ENCODE data around the gene DHX38. TPM values are rescaled to one million over a fixed set of nuclear protein-coding genes. Genes with fewer than 3 reads are reported as not detected.

Gene DHX38
- total RNA-seq, 1 donor from 2014 or later, result 38.1 TPM

DNA sequence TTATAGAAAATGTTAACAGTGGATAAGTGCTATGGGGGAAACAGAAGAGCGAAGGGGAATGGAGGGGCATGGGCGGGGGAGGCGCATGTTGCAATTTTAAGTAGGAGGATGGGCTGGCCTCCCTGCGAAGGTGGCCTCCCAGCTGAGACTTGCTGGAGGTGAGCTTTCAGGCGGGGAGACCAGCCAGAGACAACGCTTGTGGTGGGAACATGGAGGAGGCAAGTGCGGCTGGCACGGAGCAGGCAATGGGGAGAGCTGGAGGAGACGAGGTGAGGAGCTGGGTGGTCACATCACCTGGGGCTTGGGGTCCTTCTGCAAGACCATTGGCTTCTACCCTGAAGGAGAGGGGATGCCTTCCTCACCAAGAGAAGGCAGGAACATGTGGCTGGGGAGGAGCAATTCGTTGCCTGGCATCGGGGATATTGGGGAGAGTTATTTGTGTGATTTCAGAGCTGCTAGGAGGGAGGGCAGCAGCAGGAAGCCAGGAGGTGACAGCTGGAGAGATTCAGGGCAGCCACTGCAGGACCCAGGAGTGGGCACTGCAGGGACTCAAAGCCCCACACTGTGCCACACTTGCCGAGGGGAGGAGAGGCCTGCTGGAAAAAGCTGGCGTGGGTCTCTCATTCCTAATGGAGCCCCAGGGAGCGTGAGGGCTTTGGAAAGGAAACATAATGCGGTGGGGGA, 43.9 kb downstream of the DHX38 start:
- no peak for ATAC-seq (ENCODE audit: poor library complexity)
- DNase-seq, result no peak
- intact Hi-C loops (cut with DNase I), result no loop called here

DNA sequence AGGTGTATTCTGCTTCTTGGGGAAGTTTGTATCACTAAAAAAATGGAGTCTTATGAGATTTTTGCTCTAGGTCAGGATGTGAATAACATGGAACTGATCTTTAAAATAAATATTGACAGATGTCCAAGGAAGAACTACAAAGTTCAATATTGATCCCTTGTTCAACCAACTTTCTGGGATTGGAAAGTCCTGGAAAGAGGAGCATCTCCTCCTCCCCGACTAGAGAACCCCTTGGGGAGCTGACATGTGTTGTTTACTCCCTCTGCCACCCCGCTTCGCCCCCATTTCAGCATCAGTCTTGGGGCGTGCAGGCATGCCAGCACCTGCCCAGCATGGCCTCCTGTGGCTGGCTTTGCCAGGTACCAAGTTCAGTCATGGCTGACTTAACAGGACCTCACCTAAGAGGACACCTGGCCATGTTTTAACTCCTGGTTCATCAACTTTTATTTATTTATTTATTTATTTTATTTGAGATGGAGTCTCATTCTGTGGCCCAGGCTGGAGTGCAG, 44.5 kb downstream of the DHX38 start:
- intact Hi-C loops (cut with DNase I), result no loop called here
- DNase-seq, result no peak
- no peak for ATAC-seq (ENCODE audit: poor library complexity)

DNA sequence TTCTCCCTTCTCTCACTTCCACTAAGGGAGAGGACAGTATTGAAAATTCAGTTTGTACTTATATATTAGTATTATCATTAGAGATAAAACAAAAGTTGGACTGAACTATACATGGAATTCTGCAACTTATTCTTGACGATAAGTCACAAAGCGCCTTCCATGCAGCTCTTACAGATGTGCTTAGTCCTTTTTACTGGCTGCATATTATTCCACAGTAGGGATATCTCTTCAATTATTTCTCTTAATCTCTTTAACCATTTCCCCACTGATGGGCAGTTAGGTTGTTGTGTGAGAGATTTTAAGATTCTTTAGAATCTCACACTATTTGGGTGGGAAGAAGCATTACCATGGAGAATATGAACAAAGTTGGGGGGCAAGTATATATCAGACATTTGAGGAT, 46.3 kb downstream of the DHX38 start:
- DNase-seq (no peak), ATAC-seq (ENCODE audit: poor library complexity) (no peak)
- intact Hi-C loops (cut with DNase I), result no loop called here

DNA sequence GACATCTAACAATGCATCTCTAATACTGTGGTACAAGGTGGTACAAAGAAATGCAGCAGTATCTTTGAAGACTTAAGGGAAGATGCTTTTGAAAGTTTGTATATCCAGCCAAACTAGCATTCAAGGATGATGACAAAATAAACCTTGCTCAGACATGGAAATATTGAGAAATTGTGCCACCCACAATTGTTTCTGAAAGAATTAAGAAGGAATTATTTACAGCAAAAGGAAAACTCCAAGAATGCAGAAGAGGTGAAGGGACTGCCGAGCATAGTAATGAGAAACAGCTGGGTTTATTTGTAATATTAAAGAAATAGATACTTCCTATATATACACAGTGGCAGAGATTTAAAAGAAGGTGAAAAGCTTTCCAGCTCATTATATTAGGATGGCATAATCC, 48.8 kb downstream of the DHX38 start:
- intact Hi-C loops (cut with DNase I), result no loop called here
- ATAC-seq (ENCODE audit: poor library complexity) (no peak), DNase-seq (no peak)

DNA sequence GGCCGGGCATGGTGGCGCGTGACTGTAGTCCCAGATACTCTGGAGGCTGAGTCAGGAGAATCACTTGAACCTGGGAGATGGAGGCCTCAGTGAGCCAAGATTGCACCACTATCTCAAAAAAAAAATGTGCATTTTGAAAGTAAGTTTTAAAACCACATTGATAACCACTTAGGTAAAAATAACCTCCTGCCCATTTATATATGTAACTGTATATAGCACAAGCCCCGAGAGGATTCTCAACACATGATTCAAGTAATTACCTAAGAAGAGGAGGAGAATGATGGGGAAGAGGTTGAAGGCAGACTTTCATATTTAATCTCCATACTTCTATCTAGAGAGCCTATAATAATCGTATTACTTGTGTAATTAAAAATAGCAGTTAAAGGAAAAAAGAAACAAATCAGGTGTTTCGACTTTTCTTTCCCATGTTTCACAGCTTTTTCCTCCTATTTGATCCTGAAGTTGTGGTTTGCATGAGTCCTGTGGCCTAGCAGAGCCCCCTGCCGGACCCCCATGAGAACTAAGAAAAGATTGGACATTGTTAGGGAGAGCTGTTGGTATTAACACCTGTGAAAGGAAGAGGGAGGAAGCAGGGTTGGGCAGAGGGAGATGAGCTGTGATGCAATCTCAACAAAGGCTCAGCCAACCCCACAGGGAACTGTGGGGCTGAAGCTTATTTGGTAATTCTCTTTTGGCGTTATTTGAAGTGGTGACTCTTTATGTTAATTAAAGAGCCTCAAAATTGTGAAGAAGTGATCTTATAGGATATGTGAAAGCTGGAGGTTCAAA, 56.2 kb downstream of the DHX38 start:
- DNase-seq, result no peak
- intact Hi-C loops (cut with DNase I), result no loop called here
- ATAC-seq (ENCODE audit: poor library complexity), result no peak

DNA sequence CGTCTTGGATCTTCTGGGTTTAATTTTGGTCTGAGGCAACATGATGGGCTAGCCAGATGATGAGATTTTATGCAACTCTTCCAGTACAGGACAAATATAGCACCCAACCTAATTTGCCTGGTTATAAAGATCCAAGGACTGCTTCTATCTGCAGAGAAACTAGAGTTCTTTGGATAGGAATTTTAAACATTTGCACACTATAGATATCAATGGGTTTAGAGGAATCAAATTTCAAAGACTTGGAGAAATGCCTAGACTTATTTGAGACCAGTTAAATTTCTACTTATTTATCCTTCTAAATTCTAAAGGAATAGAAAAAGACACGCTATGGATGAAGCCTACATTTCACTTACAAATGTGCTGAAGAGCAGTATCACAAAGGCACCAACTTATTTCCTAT, 65.7 kb downstream of the DHX38 start:
- ATAC-seq (ENCODE audit: poor library complexity) (no peak), DNase-seq (no peak)
- intact Hi-C loops (cut with DNase I), result no loop called here

DNA sequence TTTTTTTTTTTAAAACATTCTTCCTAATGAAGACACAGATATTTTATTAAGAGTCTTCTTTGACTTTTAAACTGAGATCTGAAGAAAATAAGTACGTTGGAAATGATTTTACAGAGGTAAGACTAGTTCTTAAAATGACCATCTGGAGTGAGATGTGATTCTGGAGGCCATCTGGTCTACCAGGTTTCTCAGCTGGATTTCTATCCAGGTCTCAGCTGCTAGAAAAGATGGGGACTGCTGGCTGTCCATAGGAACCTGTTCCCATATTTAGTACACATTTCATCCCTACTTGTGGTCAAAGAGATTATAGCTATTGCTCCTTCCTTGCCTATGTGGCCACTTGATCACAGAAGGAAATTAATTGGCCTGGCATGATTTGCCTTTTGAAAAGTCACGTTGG, 66.2 kb downstream of the DHX38 start:
- intact Hi-C loops (cut with DNase I), result no loop called here
- no peak for DNase-seq
- ATAC-seq (ENCODE audit: poor library complexity), result no peak

DNA sequence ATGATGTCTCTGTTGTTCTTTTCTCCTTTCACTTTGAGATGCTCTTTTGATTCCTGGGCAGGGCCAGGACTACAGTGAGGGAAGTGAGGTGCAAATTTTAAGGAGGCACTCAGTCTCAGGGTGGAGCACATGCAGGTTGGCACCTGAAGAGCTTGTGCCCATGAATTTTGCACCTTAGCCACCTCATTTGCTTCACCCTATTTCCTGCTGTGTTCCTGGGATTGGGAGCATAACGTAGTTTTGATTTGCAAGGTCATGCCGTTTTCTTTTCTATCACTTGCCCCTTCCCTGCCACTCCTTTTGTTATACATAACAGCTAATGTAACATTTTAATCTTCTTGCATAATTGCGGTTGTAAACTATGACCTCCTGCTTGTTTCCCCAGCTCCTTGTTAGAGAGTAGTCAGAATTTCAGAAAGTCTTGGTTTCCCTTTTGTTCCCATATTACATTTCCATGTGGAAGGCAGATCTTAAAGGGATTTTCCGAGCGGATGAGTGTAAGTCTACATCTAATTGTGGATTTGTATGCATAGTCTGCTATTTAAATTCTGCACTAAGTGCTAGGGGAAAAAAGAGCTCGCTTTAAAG, 68.6 kb downstream of the DHX38 start:
- no peak for DNase-seq
- intact Hi-C loops (cut with DNase I), result no loop called here
- ATAC-seq (ENCODE audit: poor library complexity), result no peak

Other genes starting within 250 kb of the DHX38 start
- gene ATXN1L, start 247.9 kb upstream of the DHX38 start, total RNA-seq, result 13.4 TPM
- 1.7 TPM for gene ZNF821, start 209.7 kb upstream of the DHX38 start, total RNA-seq
- 113 TPM for gene IST1, start 198.3 kb upstream of the DHX38 start, total RNA-seq
- gene PKD1L3, start 93.4 kb upstream of the DHX38 start, total RNA-seq, result 0.03 TPM
- 8.3 TPM for gene DHODH, start 85.1 kb upstream of the DHX38 start, total RNA-seq
- gene HP, start 39.3 kb upstream of the DHX38 start, total RNA-seq, result 6.4 TPM
- 87.8 TPM for gene HPR, start 30.6 kb upstream of the DHX38 start, total RNA-seq
- gene TXNL4B, start 227 bp upstream of the DHX38 start, total RNA-seq, result 6.9 TPM
- 0.19 TPM for gene PMFBP1, start 78.3 kb downstream of the DHX38 start, total RNA-seq

Data from Right ventricle myocardium superior (tissue), 1 donor.